MCF 10A (cell line): ENCODE measurements around the gene GSTA5. TPM values are rescaled to one million over a fixed set of nuclear protein-coding genes. Genes with fewer than 3 reads are reported as not detected.
"Not testable (repeated sequence)": the region's sequence is repeated elsewhere in the genome, so short reads cannot be mapped to it uniquely, and the experiment has no call there.

Experiments
- BruUV-seq: library from RNA; stranded (reverse); fragments of 400-500 nt; replicated peaks from 2 replicates; lab custom pipeline; 2021; lab: Mats Ljungman, UMichigan
- CTCF ChIA-PET: fragments of 300-600 bp; sonication (Branson Sonifier 250); formaldehyde crosslinking; extraction: SDS; loops from one replicate; lab custom pipeline; 2021; ENCODE audit warnings: antibody characterized with exemption, inconsistent platforms; lab: Yijun Ruan, JAX
- POLR2A ChIA-PET: fragments of 300-600, 350-650 bp; sonication (Branson Sonifier 250); formaldehyde crosslinking; extraction: SDS; loops from one replicate; lab custom pipeline; 2020; ENCODE audit warnings: antibody characterized with exemption, inconsistent platforms; lab: Yijun Ruan, JAX
- DNase-seq: peaks from one replicate; pipeline ENCODE4 v3.0.0-alpha.2; 2018; ENCODE audit not compliant: unreplicated experiment
- H3K27ac Mint-ChIP-seq: one replicate; pipeline ENCODE4 v1.8.0; 2022; ENCODE audit warnings: mild to moderate bottlenecking, low read depth, mixed read lengths; ENCODE audit not compliant: unreplicated experiment
- H3K27me3 Mint-ChIP-seq: one replicate; pipeline ENCODE4 v1.8.0; 2022; ENCODE audit warnings: mixed read lengths; ENCODE audit not compliant: insufficient read depth, unreplicated experiment
- H3K36me3 Mint-ChIP-seq: one replicate; pipeline ENCODE4 v1.8.0; 2022; ENCODE audit warnings: mild to moderate bottlenecking, moderate library complexity, mixed read lengths; ENCODE audit not compliant: insufficient read depth, unreplicated experiment
- H3K4me1 Mint-ChIP-seq: one replicate; pipeline ENCODE4 v1.8.0; 2022; ENCODE audit warnings: mixed read lengths; ENCODE audit not compliant: insufficient read depth, unreplicated experiment
- H3K4me3 Mint-ChIP-seq: one replicate; pipeline ENCODE4 v1.8.0; 2022; ENCODE audit warnings: mild to moderate bottlenecking, moderate library complexity, mixed read lengths; ENCODE audit not compliant: unreplicated experiment
- H3K9me3 Mint-ChIP-seq: one replicate; pipeline ENCODE4 v1.8.0; 2022; ENCODE audit warnings: mixed read lengths; ENCODE audit not compliant: unreplicated experiment
- CTCF ChIP-seq: fragments of 200-600 bp; IDR thresholded peaks from one replicate; pipeline ENCODE4 v1.8.0; 2022; ENCODE audit warnings: antibody characterized with exemption, mild to moderate bottlenecking; ENCODE audit not compliant: unreplicated experiment
- intact Hi-C: fragments of 100-400 bp; cut with micrococcal nuclease; formaldehyde crosslinking; loops from 2 replicates; pipeline ENCODE4 v1.14.1; 2022
- total RNA-seq: library from RNA; stranded (reverse); gene quantifications from 2 replicates; pipeline ENCODE4 v1.2.3, GENCODE V29; 2022

The GSTA5 gene
- total RNA-seq, 1 experiment from 2014 or later, result not detected

GRCh38 chr6:52786249-52786956 is 54.2 kb downstream of the GSTA5 start:
- Mint-ChIP-seq H3K36me3 (no peaks in the 10 kb centered on the region), H3K4me3 (no peak overlapping the region), H3K4me1 (no peaks in the 10 kb centered on the region), H3K27me3 (no peaks in the 10 kb centered on the region), H3K9me3 (no peaks in the 10 kb centered on the region), H3K27ac (no peak overlapping the region)
- no TSS peak for BruUV-seq
- TF ChIP-seq CTCF, result no peak
- intact Hi-C loops, result no loop called here
- no peak for DNase-seq
- ChIA-PET POLR2A (no interaction called here), CTCF (interaction anchor here (0.6 to 1.5 kb wide), 2 partner anchors 27 to 29 kb away, joined by 4 to 5 read pairs; no protein-coding TSS in a partner anchor)

- H3K36me3 Mint-ChIP-seq, intact Hi-C loops, H3K4me1 Mint-ChIP-seq, H3K27ac Mint-ChIP-seq, H3K27me3 Mint-ChIP-seq, CTCF ChIA-PET, H3K4me3 Mint-ChIP-seq, H3K9me3 Mint-ChIP-seq, BruUV-seq: not testable (repeated sequence)
- DNase-seq, result peak; percentile 8
- POLR2A ChIA-PET, result interaction anchor here (0.7 kb wide), 1 partner anchor 207 kb away, joined by 3 read pairs; no protein-coding TSS in a partner anchor
Observed at GRCh38 chr6:52782696-52783274, 57.8 kb downstream of the GSTA5 start.

GRCh38 chr6:52782209-52782608 is 58.4 kb downstream of the GSTA5 start:
- H3K27me3 Mint-ChIP-seq, result peaks cover 13% of the 10 kb centered on the region
- POLR2A ChIA-PET, result interaction anchor here (0.7 kb wide), 1 partner anchor 207 kb away, joined by 3 read pairs; no protein-coding TSS in a partner anchor
- H3K4me3 Mint-ChIP-seq, BruUV-seq, H3K9me3 Mint-ChIP-seq, intact Hi-C loops, H3K4me1 Mint-ChIP-seq, H3K36me3 Mint-ChIP-seq, DNase-seq, CTCF ChIA-PET, H3K27ac Mint-ChIP-seq: not testable (repeated sequence)

Other genes with a start within 250 kb of the GSTA5 start
- 10.5 and 15.6 TPM in 2 replicates for gene TMEM14A, start 169.7 kb downstream of the GSTA5 start, total RNA-seq
- not detected in 2 replicates for gene GSTA2, start 77.3 kb downstream of the GSTA5 start, total RNA-seq
- not detected in 2 replicates for gene GSTA1, start 37.0 kb downstream of the GSTA5 start, total RNA-seq
- not detected in 2 replicates for gene GSTA3, start 68.9 kb upstream of the GSTA5 start, total RNA-seq
- gene GSTA4, start 154.5 kb upstream of the GSTA5 start, total RNA-seq, result 5.3 and 5.9 TPM in 2 replicates
- 4.4 and 5.3 TPM in 2 replicates for gene CILK1, start 221.0 kb upstream of the GSTA5 start, total RNA-seq
- gene FBXO9, start 224.6 kb upstream of the GSTA5 start, total RNA-seq, result 54.4 and 63.6 TPM in 2 replicates